ENCODE measurements around the gene CRISP1.

Gene CRISP1

GRCh38 chr6:49892280-49892679 lies 25.9 kb upstream of the CRISP1 start:
- Histone ChIP-seq H3K9ac (ENCODE audit: low read length) (no peak overlapping the region), H3K27me3 (ENCODE audit: control insufficient read depth, insufficient read depth, low read length) (peaks cover 54% of the 10 kb centered on the region), H3K36me3 (ENCODE audit: control insufficient read depth, low read depth, low read length) (no peaks in the 10 kb centered on the region), H3K4me3 (ENCODE audit: low read length) (no peak overlapping the region), H3K9me3 (ENCODE audit: control insufficient read depth, low read depth, low read length) (no peaks in the 10 kb centered on the region), H3K4me1 (ENCODE audit: control insufficient read depth, low read depth, low read length) (peaks cover 24% of the 10 kb centered on the region), H3K27ac (ENCODE audit: low read length) (no peak overlapping the region)

GRCh38 chr6:49890988-49891387 lies 24.7 kb upstream of the CRISP1 start:
- no peaks in the 10 kb centered on the region for H3K9me3 ChIP-seq (ENCODE audit: control insufficient read depth, low read depth, low read length)
- peaks cover 54% of the 10 kb centered on the region for H3K27me3 ChIP-seq (ENCODE audit: control insufficient read depth, insufficient read depth, low read length)
- H3K9ac ChIP-seq (ENCODE audit: low read length), result no peak overlapping the region
- no peak overlapping the region for H3K27ac ChIP-seq (ENCODE audit: low read length)
- peak overlapping the region; percentile 2 for H3K4me3 ChIP-seq (ENCODE audit: low read length)
- no peaks in the 10 kb centered on the region for H3K36me3 ChIP-seq (ENCODE audit: control insufficient read depth, low read depth, low read length)
- peaks cover 24% of the 10 kb centered on the region for H3K4me1 ChIP-seq (ENCODE audit: control insufficient read depth, low read depth, low read length)

- Histone ChIP-seq H3K36me3 (ENCODE audit: control insufficient read depth, low read depth, low read length) (no peaks in the 10 kb centered on the region), H3K27ac (ENCODE audit: low read length) (no peak overlapping the region), H3K9ac (ENCODE audit: low read length) (no peak overlapping the region), H3K4me3 (ENCODE audit: low read length) (no peak overlapping the region), H3K4me1 (ENCODE audit: control insufficient read depth, low read depth, low read length) (peaks cover 24% of the 10 kb centered on the region), H3K27me3 (ENCODE audit: control insufficient read depth, insufficient read depth, low read length) (peaks cover 54% of the 10 kb centered on the region), H3K9me3 (ENCODE audit: control insufficient read depth, low read depth, low read length) (no peaks in the 10 kb centered on the region)
These were observed 22.6 kb upstream of the CRISP1 start for GRCh38 chr6:49888742-49889431.

- H3K9ac ChIP-seq (ENCODE audit: low read length), result no peak overlapping the region
- no peaks in the 10 kb centered on the region for H3K4me1 ChIP-seq (ENCODE audit: control insufficient read depth, low read depth, low read length)
- H3K36me3 ChIP-seq (ENCODE audit: control insufficient read depth, low read depth, low read length), result no peaks in the 10 kb centered on the region
- H3K9me3 ChIP-seq (ENCODE audit: control insufficient read depth, low read depth, low read length), result no peaks in the 10 kb centered on the region
- no peak overlapping the region for H3K27ac ChIP-seq (ENCODE audit: low read length)
- H3K4me3 ChIP-seq (ENCODE audit: low read length), result no peak overlapping the region
- H3K27me3 ChIP-seq (ENCODE audit: control insufficient read depth, insufficient read depth, low read length), result no peaks in the 10 kb centered on the region
These were observed 2.7 kb upstream of the CRISP1 start for GRCh38 chr6:49868951-49869529.

GRCh38 chr6:49856282-49856681 lies 10.1 kb downstream of the CRISP1 start:
- Histone ChIP-seq H3K4me1 (ENCODE audit: control insufficient read depth, low read depth, low read length) (no peaks in the 10 kb centered on the region), H3K9me3 (ENCODE audit: control insufficient read depth, low read depth, low read length) (no peaks in the 10 kb centered on the region)

GRCh38 chr6:49855221-49855620 lies 11.1 kb downstream of the CRISP1 start:
- Histone ChIP-seq H3K36me3 (ENCODE audit: control insufficient read depth, low read depth, low read length) (no peaks in the 10 kb centered on the region), H3K9ac (ENCODE audit: low read length) (no peak overlapping the region), H3K4me3 (ENCODE audit: low read length) (no peak overlapping the region), H3K4me1 (ENCODE audit: control insufficient read depth, low read depth, low read length) (no peaks in the 10 kb centered on the region), H3K27ac (ENCODE audit: low read length) (no peak overlapping the region), H3K27me3 (ENCODE audit: control insufficient read depth, insufficient read depth, low read length) (no peaks in the 10 kb centered on the region), H3K9me3 (ENCODE audit: control insufficient read depth, low read depth, low read length) (no peaks in the 10 kb centered on the region)

More at GRCh38 chr6:49856282-49856681, 10.1 kb downstream of the CRISP1 start:
- no peak overlapping the region for H3K4me3 ChIP-seq (ENCODE audit: low read length)
- H3K9ac ChIP-seq (ENCODE audit: low read length), result no peak overlapping the region
- H3K27me3 ChIP-seq (ENCODE audit: control insufficient read depth, insufficient read depth, low read length), result no peaks in the 10 kb centered on the region
- H3K27ac ChIP-seq (ENCODE audit: low read length), result no peak overlapping the region
- H3K36me3 ChIP-seq (ENCODE audit: control insufficient read depth, low read depth, low read length), result no peaks in the 10 kb centered on the region

DNA sequence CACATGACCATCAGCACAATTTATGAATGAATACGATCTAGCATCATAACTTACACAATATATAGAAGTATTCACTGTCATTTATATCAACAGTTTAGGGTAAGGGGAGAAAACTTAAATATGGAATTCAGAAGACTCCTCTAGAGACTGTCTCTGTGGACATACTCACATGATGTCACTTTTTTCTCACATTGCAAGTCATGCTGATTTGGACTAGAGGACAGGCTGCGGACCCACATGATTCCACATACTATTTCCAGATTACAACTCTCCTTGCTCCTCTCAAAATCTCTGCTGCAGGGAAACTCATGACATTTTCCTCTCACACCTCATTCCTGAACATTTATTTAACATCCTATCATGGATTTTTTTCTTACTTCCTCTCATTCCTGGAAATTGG lies 13.4 kb downstream of the CRISP1 start:
- Histone ChIP-seq H3K36me3 (ENCODE audit: control insufficient read depth, low read depth, low read length) (no peaks in the 10 kb centered on the region), H3K4me1 (ENCODE audit: control insufficient read depth, low read depth, low read length) (no peaks in the 10 kb centered on the region), H3K27me3 (ENCODE audit: control insufficient read depth, insufficient read depth, low read length) (no peaks in the 10 kb centered on the region), H3K9ac (ENCODE audit: low read length) (no peak overlapping the region), H3K9me3 (ENCODE audit: control insufficient read depth, low read depth, low read length) (no peaks in the 10 kb centered on the region), H3K27ac (ENCODE audit: low read length) (no peak overlapping the region), H3K4me3 (ENCODE audit: low read length) (no peak overlapping the region)

DNA sequence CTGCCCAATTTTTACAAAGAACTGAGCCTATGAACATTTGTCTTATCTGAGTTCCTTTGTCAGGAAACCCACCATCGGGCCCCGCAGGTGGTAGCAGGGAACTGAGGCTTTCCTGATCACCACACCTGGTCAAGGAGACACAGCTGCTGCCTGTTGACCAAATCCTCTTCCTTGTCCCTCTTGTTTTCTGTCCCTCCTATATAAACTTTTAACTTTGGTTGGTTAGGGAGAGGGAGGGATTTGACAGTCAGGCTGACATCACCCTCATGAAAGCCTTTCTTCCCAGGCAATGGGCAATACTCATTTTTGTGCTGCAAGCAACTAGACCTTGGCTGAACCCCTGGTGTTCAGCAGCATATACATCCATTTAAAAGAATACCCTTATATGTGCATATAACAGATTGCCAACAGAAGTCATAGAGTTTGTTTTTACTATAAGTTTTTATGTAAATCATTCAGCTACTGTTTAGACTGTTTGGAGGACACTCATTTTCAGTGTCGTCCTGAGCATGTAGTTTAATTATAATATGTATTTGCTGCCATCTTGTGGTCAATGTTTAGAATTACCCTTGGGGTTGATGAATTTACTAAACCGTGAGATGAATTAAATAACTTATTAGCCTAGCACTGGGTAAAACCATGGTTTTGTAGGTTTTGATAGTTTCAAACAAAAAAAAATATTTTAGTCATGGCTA lies 17.0 kb downstream of the CRISP1 start:
- Histone ChIP-seq H3K27me3 (ENCODE audit: control insufficient read depth, insufficient read depth, low read length) (no peaks in the 10 kb centered on the region), H3K4me1 (ENCODE audit: control insufficient read depth, low read depth, low read length) (no peaks in the 10 kb centered on the region), H3K27ac (ENCODE audit: low read length) (no peak overlapping the region), H3K9me3 (ENCODE audit: control insufficient read depth, low read depth, low read length) (no peaks in the 10 kb centered on the region), H3K9ac (ENCODE audit: low read length) (no peak overlapping the region), H3K36me3 (ENCODE audit: control insufficient read depth, low read depth, low read length) (no peaks in the 10 kb centered on the region), H3K4me3 (ENCODE audit: low read length) (no peak overlapping the region)

DNA sequence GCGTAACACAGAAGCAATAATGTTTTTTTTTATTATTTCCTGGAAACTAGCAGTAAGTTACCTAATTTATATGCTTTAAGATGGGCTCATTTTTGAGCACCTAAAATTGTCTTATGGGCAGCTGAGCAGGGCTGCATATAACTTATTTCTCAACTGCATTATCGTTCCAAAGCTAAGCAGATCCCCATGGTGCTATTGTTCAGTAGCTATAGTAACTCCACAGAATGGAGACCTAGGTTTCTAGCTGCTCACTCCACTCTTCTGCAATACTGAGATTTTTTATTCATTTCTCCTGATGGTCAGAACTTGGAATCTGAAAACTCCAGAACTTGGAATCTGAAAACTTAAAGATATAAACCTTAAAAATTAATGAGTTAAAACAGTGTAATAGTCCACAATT lies 18.7 kb downstream of the CRISP1 start:
- Histone ChIP-seq H3K9me3 (ENCODE audit: control insufficient read depth, low read depth, low read length) (no peaks in the 10 kb centered on the region), H3K4me1 (ENCODE audit: control insufficient read depth, low read depth, low read length) (no peaks in the 10 kb centered on the region), H3K27me3 (ENCODE audit: control insufficient read depth, insufficient read depth, low read length) (no peaks in the 10 kb centered on the region), H3K27ac (ENCODE audit: low read length) (no peak overlapping the region), H3K9ac (ENCODE audit: low read length) (no peak overlapping the region), H3K4me3 (ENCODE audit: low read length) (no peak overlapping the region), H3K36me3 (ENCODE audit: control insufficient read depth, low read depth, low read length) (no peaks in the 10 kb centered on the region)

- Histone ChIP-seq H3K4me3 (ENCODE audit: low read length) (no peak overlapping the region), H3K9me3 (ENCODE audit: control insufficient read depth, low read depth, low read length) (no peaks in the 10 kb centered on the region), H3K36me3 (ENCODE audit: control insufficient read depth, low read depth, low read length) (no peaks in the 10 kb centered on the region), H3K27me3 (ENCODE audit: control insufficient read depth, insufficient read depth, low read length) (no peaks in the 10 kb centered on the region), H3K27ac (ENCODE audit: low read length) (no peak overlapping the region), H3K4me1 (ENCODE audit: control insufficient read depth, low read depth, low read length) (no peaks in the 10 kb centered on the region), H3K9ac (ENCODE audit: low read length) (no peak overlapping the region)
These were observed 19.3 kb downstream of the CRISP1 start for GRCh38 chr6:49847014-49847413.

GRCh38 chr6:49841424-49841823 lies 24.9 kb downstream of the CRISP1 start:
- Histone ChIP-seq H3K9me3 (ENCODE audit: control insufficient read depth, low read depth, low read length) (no peaks in the 10 kb centered on the region), H3K27ac (ENCODE audit: low read length) (no peak overlapping the region), H3K4me1 (ENCODE audit: control insufficient read depth, low read depth, low read length) (no peaks in the 10 kb centered on the region), H3K9ac (ENCODE audit: low read length) (no peak overlapping the region), H3K36me3 (ENCODE audit: control insufficient read depth, low read depth, low read length) (no peaks in the 10 kb centered on the region), H3K4me3 (ENCODE audit: low read length) (no peak overlapping the region), H3K27me3 (ENCODE audit: control insufficient read depth, insufficient read depth, low read length) (no peaks in the 10 kb centered on the region)

DNA sequence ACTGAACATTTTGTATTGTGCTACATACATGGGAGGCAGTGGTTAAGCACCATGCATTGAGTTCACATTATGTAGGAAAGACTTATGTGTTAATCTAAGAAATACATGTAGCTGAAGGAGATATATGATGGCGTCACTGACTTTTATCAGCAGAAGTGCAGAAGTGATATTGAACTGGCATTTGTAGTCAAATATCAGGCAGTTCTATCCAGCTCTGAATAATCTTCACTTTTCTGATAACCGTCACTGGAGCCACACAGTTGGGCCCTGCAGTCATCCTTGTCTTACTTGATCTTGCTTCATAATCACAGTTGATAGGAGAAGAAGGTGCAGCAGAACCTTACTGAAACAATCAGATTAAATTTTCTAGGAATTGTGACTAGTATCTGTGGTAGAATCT lies 26.4 kb downstream of the CRISP1 start:
- H3K36me3 ChIP-seq (ENCODE audit: control insufficient read depth, low read depth, low read length), result no peaks in the 10 kb centered on the region
- no peak overlapping the region for H3K27ac ChIP-seq (ENCODE audit: low read length)
- H3K4me3 ChIP-seq (ENCODE audit: low read length), result no peak overlapping the region
- no peaks in the 10 kb centered on the region for H3K4me1 ChIP-seq (ENCODE audit: control insufficient read depth, low read depth, low read length)
- H3K27me3 ChIP-seq (ENCODE audit: control insufficient read depth, insufficient read depth, low read length), result no peaks in the 10 kb centered on the region
- no peaks in the 10 kb centered on the region for H3K9me3 ChIP-seq (ENCODE audit: control insufficient read depth, low read depth, low read length)
- H3K9ac ChIP-seq (ENCODE audit: low read length), result no peak overlapping the region
